ENCODE measurements around the gene RBCK1.

RBCK1 gene

DNA sequence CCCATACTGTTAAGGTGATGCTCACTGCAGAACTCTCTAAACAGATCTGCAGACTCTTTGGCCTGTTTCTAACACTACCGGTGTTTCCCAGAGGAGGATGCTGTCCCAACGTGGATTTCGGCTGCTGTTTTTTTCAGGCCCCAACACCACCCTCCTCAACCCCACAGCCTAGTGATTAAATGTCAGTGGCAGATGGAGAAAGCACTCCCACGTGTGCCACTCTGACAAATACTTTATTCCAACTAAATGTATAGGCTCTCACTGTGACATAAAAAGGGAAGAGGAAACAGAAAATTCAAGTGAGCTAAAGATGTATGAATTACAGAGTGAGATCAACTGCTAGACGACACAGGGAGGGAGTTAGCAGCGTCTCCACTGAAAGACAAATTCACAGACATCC lies 50.7 kb downstream of the RBCK1 start:
- TF ChIP-seq, protein P1, sequence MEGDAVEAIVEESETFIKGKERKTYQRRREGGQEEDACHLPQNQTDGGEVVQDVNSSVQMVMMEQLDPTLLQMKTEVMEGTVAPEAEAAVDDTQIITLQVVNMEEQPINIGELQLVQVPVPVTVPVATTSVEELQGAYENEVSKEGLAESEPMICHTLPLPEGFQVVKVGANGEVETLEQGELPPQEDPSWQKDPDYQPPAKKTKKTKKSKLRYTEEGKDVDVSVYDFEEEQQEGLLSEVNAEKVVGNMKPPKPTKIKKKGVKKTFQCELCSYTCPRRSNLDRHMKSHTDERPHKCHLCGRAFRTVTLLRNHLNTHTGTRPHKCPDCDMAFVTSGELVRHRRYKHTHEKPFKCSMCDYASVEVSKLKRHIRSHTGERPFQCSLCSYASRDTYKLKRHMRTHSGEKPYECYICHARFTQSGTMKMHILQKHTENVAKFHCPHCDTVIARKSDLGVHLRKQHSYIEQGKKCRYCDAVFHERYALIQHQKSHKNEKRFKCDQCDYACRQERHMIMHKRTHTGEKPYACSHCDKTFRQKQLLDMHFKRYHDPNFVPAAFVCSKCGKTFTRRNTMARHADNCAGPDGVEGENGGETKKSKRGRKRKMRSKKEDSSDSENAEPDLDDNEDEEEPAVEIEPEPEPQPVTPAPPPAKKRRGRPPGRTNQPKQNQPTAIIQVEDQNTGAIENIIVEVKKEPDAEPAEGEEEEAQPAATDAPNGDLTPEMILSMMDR (conservative IDR thresholded peaks at IDR 0.05; ENCODE audit: low read depth, low read length) = peak; percentile 18
- H3K4me3 ChIP-seq (ENCODE audit: low read depth, low read length) = no peak overlapping the region
- no peak for DNase-seq (ENCODE audit: low read depth)

DNA sequence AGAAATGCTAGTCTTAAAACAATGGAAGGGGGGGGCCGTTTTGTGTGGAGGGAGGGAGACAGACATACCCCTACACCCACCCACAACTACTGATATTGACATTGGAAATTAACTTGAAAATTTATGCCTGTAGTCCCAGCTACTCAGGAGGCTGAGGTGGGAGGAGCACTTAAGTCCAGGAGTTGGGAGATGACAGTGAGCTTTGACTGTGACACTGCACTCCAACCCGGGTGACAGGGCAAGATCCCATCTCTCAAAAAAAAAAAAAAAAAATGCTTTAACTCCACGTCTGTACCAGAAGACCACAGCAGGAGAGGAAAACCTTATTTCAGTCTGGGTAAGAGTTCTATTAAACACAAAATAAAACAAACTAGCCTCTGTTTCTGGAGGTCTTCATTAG lies 52.1 kb downstream of the RBCK1 start:
- DNase-seq (ENCODE audit: low read depth) = no peak
- TF ChIP-seq, protein P1 (conservative IDR thresholded peaks at IDR 0.05; ENCODE audit: low read depth, low read length) = no peak
- peak overlapping the region; percentile 86 for H3K4me3 ChIP-seq (ENCODE audit: low read depth, low read length)

DNA sequence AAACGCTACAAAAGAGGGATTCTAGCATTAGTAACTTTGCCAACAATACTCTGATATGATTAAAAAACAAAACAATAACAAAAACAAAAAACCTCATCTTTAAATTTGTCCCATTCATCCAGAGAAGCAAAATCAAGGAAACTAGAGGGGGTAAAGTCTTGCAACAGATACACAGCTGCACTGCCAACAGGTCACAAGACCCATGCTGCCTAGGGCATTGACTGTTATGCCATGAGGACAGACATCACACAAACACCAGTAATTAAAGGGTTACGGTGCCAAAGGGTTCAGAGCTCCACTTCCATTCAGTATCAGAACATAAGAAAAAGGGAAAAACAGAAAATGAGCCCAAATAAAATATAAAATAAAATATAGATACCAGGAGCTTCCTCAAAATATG lies 52.6 kb downstream of the RBCK1 start:
- H3K4me3 ChIP-seq (ENCODE audit: low read depth, low read length) = peak overlapping the region; percentile 86
- TF ChIP-seq, protein P1 (conservative IDR thresholded peaks at IDR 0.05; ENCODE audit: low read depth, low read length) = no peak
- DNase-seq (ENCODE audit: low read depth) = peak; percentile 25

DNA sequence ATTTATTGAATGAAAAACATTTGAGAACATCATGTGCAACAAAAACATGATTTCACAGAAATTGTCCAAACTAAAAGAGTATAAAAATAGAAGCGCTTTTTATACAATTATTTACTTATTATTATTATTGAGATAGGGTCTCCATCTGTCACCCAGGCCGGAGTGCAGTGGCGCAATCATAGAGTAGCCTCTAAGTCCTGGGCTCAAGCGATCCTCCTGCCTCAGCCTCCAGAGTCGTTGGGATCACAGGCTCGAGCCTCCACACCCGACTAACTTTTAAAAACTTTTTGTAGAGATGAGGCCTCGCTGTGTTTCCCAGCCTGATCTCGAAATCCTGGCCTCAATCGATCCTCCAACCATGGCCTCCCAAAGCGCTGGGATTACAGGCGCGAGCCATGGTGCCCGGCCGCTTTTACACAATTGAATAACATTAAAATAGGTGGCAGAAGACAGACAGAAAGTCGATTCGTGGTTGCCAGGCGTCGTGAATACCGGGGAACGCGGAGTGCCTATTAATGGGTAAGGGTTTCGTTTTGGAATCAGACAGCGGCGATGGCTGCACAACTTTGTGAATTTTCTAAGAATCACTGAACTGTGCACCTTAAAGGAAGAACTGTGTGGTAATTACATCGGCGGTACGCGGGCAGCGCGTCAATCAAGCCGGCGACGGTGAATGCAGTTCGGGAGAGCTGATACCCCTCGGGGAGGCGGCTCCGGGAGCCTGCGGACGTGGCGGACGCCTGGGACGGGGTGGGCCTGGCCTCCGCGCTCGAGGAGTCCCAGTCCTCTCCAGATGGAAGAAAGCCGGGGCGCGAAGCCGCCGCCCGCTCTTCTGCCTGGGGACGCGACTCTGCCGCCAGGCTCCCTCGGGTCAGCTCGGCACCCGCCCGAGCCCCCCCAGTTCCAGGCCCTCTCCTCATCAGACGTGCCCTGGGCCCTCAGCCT lies 53.4 kb downstream of the RBCK1 start:
- peak overlapping the region; percentile 86 for H3K4me3 ChIP-seq (ENCODE audit: low read depth, low read length)
- DNase-seq (ENCODE audit: low read depth) = peak; percentile 43
- TF ChIP-seq, protein P1 (conservative IDR thresholded peaks at IDR 0.05; ENCODE audit: low read depth, low read length) = no peak

DNA sequence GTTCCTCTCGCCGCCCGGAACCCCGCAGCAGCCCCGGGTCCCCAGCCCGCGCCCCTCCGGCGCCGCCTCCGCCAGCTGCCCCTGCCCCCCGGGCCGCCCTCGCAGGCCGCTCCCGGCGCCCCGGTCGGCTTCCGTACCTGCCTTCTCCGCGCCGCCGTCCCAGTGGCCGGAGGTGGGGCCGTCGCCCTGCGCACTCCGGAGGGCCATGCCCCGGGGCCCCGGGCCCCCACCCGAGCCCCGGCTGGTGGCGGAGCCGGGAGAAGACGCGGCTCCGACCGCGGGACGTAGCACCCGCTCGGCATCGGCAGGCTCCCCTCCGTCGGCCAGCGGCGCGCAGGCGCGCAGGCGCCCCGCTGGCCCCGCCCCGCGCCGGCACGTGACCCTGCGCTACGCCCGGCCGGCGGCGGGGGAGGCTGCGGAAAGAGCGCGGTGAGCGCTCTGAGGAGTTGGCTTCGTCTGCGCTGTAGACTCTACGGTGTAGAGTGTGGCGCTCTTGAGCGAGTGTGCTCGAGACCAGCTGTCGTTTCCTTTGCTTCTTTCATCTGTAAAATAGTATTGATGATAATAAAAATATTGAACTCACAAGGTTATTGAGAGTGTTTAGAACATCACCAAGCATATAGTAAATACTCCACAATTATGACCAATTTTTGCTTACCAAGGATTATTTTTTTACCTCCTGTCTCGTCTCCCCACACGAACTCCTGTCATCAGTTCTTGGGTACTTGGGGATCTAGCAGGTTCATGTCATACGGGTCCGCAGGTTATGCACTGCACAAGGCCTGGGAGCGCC lies 54.3 kb downstream of the RBCK1 start, which contains the start of gene TBC1D20:
Gene TBC1D20 (minus strand): TSS at position 335 of the 793 bp plus-strand sequence. CDS start 128 bp downstream, at position 207.
- peak within 1 kb of the TSS; percentile 86 for H3K4me3 ChIP-seq (ENCODE audit: low read depth, low read length)
- DNase-seq (ENCODE audit: low read depth) = peak; percentile 90
- TF ChIP-seq, protein P1 (conservative IDR thresholded peaks at IDR 0.05; ENCODE audit: low read depth, low read length) = peak; percentile 40

DNA sequence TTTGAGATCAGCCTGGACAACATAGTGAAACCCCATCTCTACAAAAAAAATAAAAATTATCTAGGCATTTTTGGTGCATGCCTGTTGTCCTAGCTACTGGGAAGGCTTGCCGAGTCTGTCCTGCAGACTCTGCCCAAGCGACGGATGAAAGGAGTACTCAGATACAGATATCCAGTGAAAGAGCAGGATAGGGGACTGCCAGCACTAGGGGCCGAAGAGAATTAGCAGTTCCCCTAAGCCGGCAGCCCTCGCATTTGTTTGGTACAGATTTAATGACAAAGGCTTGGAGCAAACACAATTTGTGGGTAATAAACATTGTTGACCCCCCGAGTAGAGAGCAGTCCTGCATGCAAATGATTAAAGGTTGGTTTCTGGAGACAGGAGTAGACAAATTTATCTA lies 59.7 kb downstream of the RBCK1 start:
- DNase-seq (ENCODE audit: low read depth) = no peak
- TF ChIP-seq, protein P1 (conservative IDR thresholded peaks at IDR 0.05; ENCODE audit: low read depth, low read length) = no peak

More for the DNA sequence above, 59.7 kb downstream of the RBCK1 start:
- H3K4me3 ChIP-seq (ENCODE audit: low read depth, low read length) = no peak overlapping the region
